COR-L47 (cell line): ENCODE data around the gene DCST1.

Experiments
- DNase-seq: peaks from one replicate; lab custom pipeline; 2025; lab: John Stamatoyannopoulos, UW

Gene DCST1

GRCh38 chr1:155086856-155087535 is 53.4 kb downstream of the DCST1 start:
- no peak for DNase-seq

- DNase-seq, result peak; percentile 77
Measured at GRCh38 chr1:155091071-155092051, 57.7 kb downstream of the DCST1 start.

GRCh38 chr1:155092131-155092530 is 58.5 kb downstream of the DCST1 start:
- no peak for DNase-seq

- DNase-seq, result no peak
Measured at GRCh38 chr1:155092641-155093040, 59.0 kb downstream of the DCST1 start.

- peak; percentile 97 for DNase-seq
Measured at GRCh38 chr1:155093911-155094621, 60.4 kb downstream of the DCST1 start.

GRCh38 chr1:155094622-155094948 is 61.0 kb downstream of the DCST1 start:
- DNase-seq, result no peak

- DNase-seq, result no peak
Measured at GRCh38 chr1:155099331-155099730, 65.7 kb downstream of the DCST1 start.
